GM18858 (cell line): ENCODE data around the gene ZIC4.

Experiments
- ATAC-seq: cut with Tn5 transposase; IDR thresholded peaks from one replicate; pipeline ENCODE4 v1.9.1; 2021; ENCODE audit not compliant: unreplicated experiment

ZIC4 gene

GRCh38 chr3:147391781-147392624, 14.3 kb downstream of the ZIC4 start:
- ATAC-seq = no peak

- ATAC-seq = no peak
Measured at GRCh38 chr3:147390589-147391569, 15.5 kb downstream of the ZIC4 start.

GRCh38 chr3:147389717-147390116, 16.6 kb downstream of the ZIC4 start:
- no peak for ATAC-seq

- ATAC-seq = no peak
Measured at GRCh38 chr3:147388700-147389580, 17.4 kb downstream of the ZIC4 start.

GRCh38 chr3:147387885-147388699, 18.3 kb downstream of the ZIC4 start:
- ATAC-seq = no peak

- no peak for ATAC-seq
Measured at GRCh38 chr3:147387291-147387884, 19.0 kb downstream of the ZIC4 start.

- ATAC-seq = no peak
Measured at GRCh38 chr3:147385059-147386012, 21.0 kb downstream of the ZIC4 start.

GRCh38 chr3:147384210-147385058, 21.9 kb downstream of the ZIC4 start:
- ATAC-seq = no peak

GRCh38 chr3:147383617-147384016, 22.7 kb downstream of the ZIC4 start:
- no peak for ATAC-seq

- no peak for ATAC-seq
Measured at GRCh38 chr3:147381596-147381995, 24.7 kb downstream of the ZIC4 start.

GRCh38 chr3:147380977-147381376, 25.4 kb downstream of the ZIC4 start:
- no peak for ATAC-seq

GRCh38 chr3:147380387-147380951, 25.9 kb downstream of the ZIC4 start:
- no peak for ATAC-seq

- no peak for ATAC-seq
Measured at GRCh38 chr3:147379651-147380050, 26.7 kb downstream of the ZIC4 start.

GRCh38 chr3:147377412-147378367, 28.7 kb downstream of the ZIC4 start:
- no peak for ATAC-seq

- no peak for ATAC-seq
Measured at GRCh38 chr3:147373301-147373700, 33.0 kb downstream of the ZIC4 start.

GRCh38 chr3:147372525-147373027, 33.8 kb downstream of the ZIC4 start:
- no peak for ATAC-seq
